Breast epithelium (tissue), 4 donors: ENCODE measurements around the gene ACSM4. TPM values are rescaled to one million over a fixed set of nuclear protein-coding genes. Genes with fewer than 3 reads are reported as not detected.

ENCODE experiments used
- DNase-seq, 2 donors: peaks; one replicate each; pipeline ENCODE4 v3.0.0-alpha.2; 2019; ENCODE audit warnings: low spot score in 2 of 2
- H3K27ac ChIP-seq, 2 donors: fragments of 200-600 bp; sonication (generic) in 1 of 2; one replicate each; pipeline ENCODE4 v1.5.1; 2016 to 2019; ENCODE audit warnings: mild to moderate bottlenecking in 1 of 2
- H3K27me3 ChIP-seq, 2 donors: fragments of 200-600 bp; sonication (generic) in 1 of 2; one replicate each; pipeline versions ENCODE4 v1.5.1 to v1.6.0; 2017 to 2019; ENCODE audit warnings: control low read depth in 1 of 2, mild to moderate bottlenecking in 1 of 2
- H3K36me3 ChIP-seq: fragments of 200-600 bp; one replicate; pipeline ENCODE4 v1.5.1; 2019
- H3K4me1 ChIP-seq, 2 donors: fragments of 200-600 bp; sonication (generic); one replicate each; pipeline ENCODE4 v1.5.1; 2016 to 2019; ENCODE audit warnings: control low read depth in 1 of 2
- H3K4me3 ChIP-seq, 3 donors: fragments of 200-600 bp; sonication (generic); 1 replicate in 2 of 3; 2 replicates in 1 of 3; pipeline ENCODE4 v1.5.1; 2016 to 2019; ENCODE audit warnings: mild to moderate bottlenecking in 3 of 3, moderate library complexity in 2 of 3
- H3K9me3 ChIP-seq, 2 donors: fragments of 200-600 bp; sonication (generic) in 1 of 2; one replicate each; pipeline ENCODE4 v1.5.1; 2016 to 2019; ENCODE audit warnings: control low read depth in 1 of 2
- POLR2A ChIP-seq: fragments of 450-650 bp; IDR thresholded peaks from one replicate; pipeline ENCODE4 v1.6.1; 2016; ENCODE audit warnings: antibody characterized with exemption, mild to moderate bottlenecking, moderate library complexity
- POLR2AphosphoS5 ChIP-seq, 3 donors: sonication (generic); formaldehyde crosslinking; IDR thresholded peaks; one replicate each; pipeline ENCODE4 v1.6.1; 2017; ENCODE audit warnings: antibody characterized with exemption in 3 of 3
- intact Hi-C: fragments of 100-400 bp; cut with DNase I; formaldehyde crosslinking; loops from one replicate; pipeline ENCODE4 v1.15.1; 2023; ENCODE audit warnings: low total_unique reads
- total RNA-seq, 3 donors: library from RNA; depleted of rRNA; stranded (reverse); fragments of >200 nt; gene quantifications; one replicate each; pipeline ENCODE4 v1.1.0, GENCODE V29; 2016
- TF ChIP-seq, protein P1 (sequence below), 3 donors: fragments of 450-650 bp; IDR thresholded peaks; one replicate each; pipeline ENCODE4 v1.5.1; 2016 to 2017; ENCODE audit warnings: antibody characterized with exemption in 3 of 3, mild to moderate bottlenecking in 3 of 3, moderate library complexity in 3 of 3

ACSM4 gene
- total RNA-seq, 3 donors from 2014 or later: not detected

- H3K27me3 ChIP-seq: no peaks in the 10 kb centered on the region
- no peaks in the 10 kb centered on the region for H3K36me3 ChIP-seq
- no peak overlapping the region for H3K4me3 ChIP-seq
- no peak for DNase-seq
- intact Hi-C loops: no loop called here
- TF ChIP-seq POLR2AphosphoS5 (IDR thresholded peaks at IDR 0.05): no peak
- TF ChIP-seq, protein P1, sequence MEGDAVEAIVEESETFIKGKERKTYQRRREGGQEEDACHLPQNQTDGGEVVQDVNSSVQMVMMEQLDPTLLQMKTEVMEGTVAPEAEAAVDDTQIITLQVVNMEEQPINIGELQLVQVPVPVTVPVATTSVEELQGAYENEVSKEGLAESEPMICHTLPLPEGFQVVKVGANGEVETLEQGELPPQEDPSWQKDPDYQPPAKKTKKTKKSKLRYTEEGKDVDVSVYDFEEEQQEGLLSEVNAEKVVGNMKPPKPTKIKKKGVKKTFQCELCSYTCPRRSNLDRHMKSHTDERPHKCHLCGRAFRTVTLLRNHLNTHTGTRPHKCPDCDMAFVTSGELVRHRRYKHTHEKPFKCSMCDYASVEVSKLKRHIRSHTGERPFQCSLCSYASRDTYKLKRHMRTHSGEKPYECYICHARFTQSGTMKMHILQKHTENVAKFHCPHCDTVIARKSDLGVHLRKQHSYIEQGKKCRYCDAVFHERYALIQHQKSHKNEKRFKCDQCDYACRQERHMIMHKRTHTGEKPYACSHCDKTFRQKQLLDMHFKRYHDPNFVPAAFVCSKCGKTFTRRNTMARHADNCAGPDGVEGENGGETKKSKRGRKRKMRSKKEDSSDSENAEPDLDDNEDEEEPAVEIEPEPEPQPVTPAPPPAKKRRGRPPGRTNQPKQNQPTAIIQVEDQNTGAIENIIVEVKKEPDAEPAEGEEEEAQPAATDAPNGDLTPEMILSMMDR (IDR thresholded peaks at IDR 0.05): no peak
- TF ChIP-seq POLR2A: no peak
- H3K9me3 ChIP-seq: peaks cover 10 to 15% of the 10 kb centered on the region in 2 donors
- no peaks in the 10 kb centered on the region for H3K4me1 ChIP-seq
- no peak overlapping the region for H3K27ac ChIP-seq
Observed at GRCh38 chr12:7346551-7347225, 42.8 kb downstream of the ACSM4 start.

- Histone ChIP-seq H3K27ac (no peak overlapping the region), H3K9me3 (peaks cover 8 to 14% of the 10 kb centered on the region in 2 donors), H3K27me3 (no peaks in the 10 kb centered on the region), H3K36me3 (no peaks in the 10 kb centered on the region), H3K4me1 (no peaks in the 10 kb centered on the region), H3K4me3 (no peak overlapping the region)
- DNase-seq: no peak
- intact Hi-C loops: no loop called here
- TF ChIP-seq POLR2A: no peak
- TF ChIP-seq, protein P1 (IDR thresholded peaks at IDR 0.05): no peak
- TF ChIP-seq POLR2AphosphoS5 (IDR thresholded peaks at IDR 0.05): no peak
Observed at GRCh38 chr12:7349418-7349817, 45.5 kb downstream of the ACSM4 start.

- H3K27ac ChIP-seq: no peak overlapping the region
- H3K36me3 ChIP-seq: no peaks in the 10 kb centered on the region
- H3K4me1 ChIP-seq: no peaks in the 10 kb centered on the region
- intact Hi-C loops: no loop called here
- H3K27me3 ChIP-seq: no peaks in the 10 kb centered on the region
- DNase-seq: no peak
- no peaks in the 10 kb centered on the region for H3K9me3 ChIP-seq
- no peak overlapping the region for H3K4me3 ChIP-seq
- TF ChIP-seq, protein P1 (IDR thresholded peaks at IDR 0.05): no peak
- TF ChIP-seq POLR2A (no peak), POLR2AphosphoS5 (IDR thresholded peaks at IDR 0.05) (no peak)
Observed at GRCh38 chr12:7351177-7351576, 47.3 kb downstream of the ACSM4 start.

DNA sequence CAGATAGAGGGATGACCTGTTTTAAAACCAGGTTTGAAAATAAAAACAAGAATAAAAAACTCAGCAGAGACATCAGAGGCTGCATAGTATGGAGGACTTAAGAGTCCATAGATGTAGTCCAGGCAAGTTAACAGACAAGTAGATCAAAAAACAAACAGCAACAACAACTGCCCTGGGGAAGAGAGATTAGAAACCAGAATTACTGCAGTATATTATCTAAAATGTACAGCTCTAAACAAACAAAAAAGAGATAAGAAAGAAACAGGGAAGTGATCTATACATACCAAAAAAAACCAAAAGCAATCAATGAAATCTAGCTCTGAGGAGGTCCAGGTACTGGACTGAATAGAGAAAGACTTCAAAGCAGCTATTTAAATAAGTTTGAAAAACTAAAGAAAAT is 48.8 kb downstream of the ACSM4 start:
- Histone ChIP-seq H3K4me3 (no peak overlapping the region), H3K9me3 (no peaks in the 10 kb centered on the region), H3K36me3 (no peaks in the 10 kb centered on the region), H3K27ac (no peak overlapping the region), H3K4me1 (no peaks in the 10 kb centered on the region), H3K27me3 (no peaks in the 10 kb centered on the region)
- TF ChIP-seq POLR2AphosphoS5 (IDR thresholded peaks at IDR 0.05) (no peak), POLR2A (no peak)
- TF ChIP-seq, protein P1 (IDR thresholded peaks at IDR 0.05): no peak
- DNase-seq: no peak
- intact Hi-C loops: no loop called here

- Histone ChIP-seq H3K36me3 (no peaks in the 10 kb centered on the region), H3K9me3 (no peaks in the 10 kb centered on the region), H3K4me3 (no peak overlapping the region), H3K4me1 (no peaks in the 10 kb centered on the region), H3K27me3 (no peaks in the 10 kb centered on the region), H3K27ac (no peak overlapping the region)
- TF ChIP-seq, protein P1 (IDR thresholded peaks at IDR 0.05): no peak
- TF ChIP-seq POLR2A: no peak
- no peak for TF ChIP-seq POLR2AphosphoS5 (IDR thresholded peaks at IDR 0.05)
- intact Hi-C loops: no loop called here
- DNase-seq: no peak
Observed at GRCh38 chr12:7354529-7354928, 50.7 kb downstream of the ACSM4 start.
